Measurements from ENCODE around the gene CITED4. TPM values are rescaled to one million over a fixed set of nuclear protein-coding genes. Genes with fewer than 3 reads are reported as not detected.
A peak's percentile ranks its signal among the peaks of the same experiment; 100 is the strongest.

The CITED4 gene
- polyA plus RNA-seq, 2 donors, result 11.7 to 21.8 TPM

DNA sequence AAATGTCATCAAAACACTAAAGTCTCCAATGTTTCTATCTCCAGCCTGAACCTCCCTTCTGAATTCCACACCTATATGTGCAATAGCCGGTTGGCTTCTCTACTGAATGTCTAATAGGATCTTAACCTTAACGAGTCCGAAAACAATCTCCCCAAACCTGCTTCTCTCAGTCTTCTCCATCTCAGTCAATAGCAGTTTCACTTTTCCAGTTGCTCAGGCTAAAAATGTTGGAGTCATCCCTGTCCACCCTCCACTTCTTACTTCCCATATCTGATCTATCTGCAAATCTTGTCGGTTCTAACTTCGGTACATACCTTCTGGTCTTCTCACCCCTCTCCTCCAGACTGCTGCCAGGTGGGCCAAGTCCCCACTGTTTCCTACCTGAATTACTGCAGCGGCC lies 25.5 kb upstream of the CITED4 start:
- no peak overlapping the region for H3K4me3 ChIP-seq (ENCODE audit: low read depth in 1 of 2, low read length in 2 of 2)
- no peaks in the 10 kb centered on the region for H3K36me3 ChIP-seq (ENCODE audit: control insufficient read depth in 2 of 2, insufficient read depth in 2 of 2, low read length in 1 of 2)
- no peak overlapping the region for H3K27ac ChIP-seq (ENCODE audit: low read depth in 2 of 2, low read length in 1 of 2)
- no peaks in the 10 kb centered on the region for H3K9me3 ChIP-seq (ENCODE audit: control insufficient read depth in 2 of 2, insufficient read depth in 1 of 2, low read depth in 1 of 2, low read length in 1 of 2)
- H3K27me3 ChIP-seq (ENCODE audit: control insufficient read depth in 1 of 2, insufficient read depth in 2 of 2, low read length in 2 of 2), result no peaks in the 10 kb centered on the region
- WGBS, 2 donors, result 82 to 88% methylated on average over 6 of the region's 6 CpGs
- peaks cover 2 to 12% of the 10 kb centered on the region in 2 donors for H3K4me1 ChIP-seq (ENCODE audit: control insufficient read depth in 2 of 2, insufficient read depth in 2 of 2, low read length in 1 of 2)

DNA sequence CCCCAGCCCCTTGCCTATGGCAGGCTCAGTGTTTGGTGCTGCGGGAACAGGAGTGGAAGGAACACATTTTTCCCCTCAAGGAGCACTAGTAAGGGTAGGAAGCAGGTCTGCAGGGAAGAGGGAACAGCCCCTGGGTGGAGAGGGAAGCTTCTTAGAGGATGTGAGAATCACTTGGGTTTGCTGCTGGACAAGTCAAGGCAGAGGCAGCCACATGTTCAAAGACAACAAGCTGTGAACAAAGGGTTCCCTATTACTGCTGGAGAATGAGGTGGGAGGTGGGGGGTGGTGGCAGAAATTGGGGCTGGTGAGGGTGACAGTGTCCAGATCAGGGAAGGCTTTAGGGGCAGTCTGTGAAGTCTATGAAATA lies 24.8 kb upstream of the CITED4 start:
- H3K27me3 ChIP-seq (ENCODE audit: control insufficient read depth in 1 of 2, insufficient read depth in 2 of 2, low read length in 2 of 2), result no peaks in the 10 kb centered on the region
- WGBS, 2 donors, result 63 to 80% methylated on average over 1 of the region's 1 CpG
- no peaks in the 10 kb centered on the region for H3K36me3 ChIP-seq (ENCODE audit: control insufficient read depth in 2 of 2, insufficient read depth in 2 of 2, low read length in 1 of 2)
- H3K4me1 ChIP-seq (ENCODE audit: control insufficient read depth in 2 of 2, insufficient read depth in 2 of 2, low read length in 1 of 2), result peaks cover 2 to 12% of the 10 kb centered on the region in 2 donors
- H3K9me3 ChIP-seq (ENCODE audit: control insufficient read depth in 2 of 2, insufficient read depth in 1 of 2, low read depth in 1 of 2, low read length in 1 of 2), result no peaks in the 10 kb centered on the region
- H3K4me3 ChIP-seq (ENCODE audit: low read depth in 1 of 2, low read length in 2 of 2), result no peak overlapping the region
- H3K27ac ChIP-seq (ENCODE audit: low read depth in 2 of 2, low read length in 1 of 2), result peak overlapping the region; percentile 67 to 76

DNA sequence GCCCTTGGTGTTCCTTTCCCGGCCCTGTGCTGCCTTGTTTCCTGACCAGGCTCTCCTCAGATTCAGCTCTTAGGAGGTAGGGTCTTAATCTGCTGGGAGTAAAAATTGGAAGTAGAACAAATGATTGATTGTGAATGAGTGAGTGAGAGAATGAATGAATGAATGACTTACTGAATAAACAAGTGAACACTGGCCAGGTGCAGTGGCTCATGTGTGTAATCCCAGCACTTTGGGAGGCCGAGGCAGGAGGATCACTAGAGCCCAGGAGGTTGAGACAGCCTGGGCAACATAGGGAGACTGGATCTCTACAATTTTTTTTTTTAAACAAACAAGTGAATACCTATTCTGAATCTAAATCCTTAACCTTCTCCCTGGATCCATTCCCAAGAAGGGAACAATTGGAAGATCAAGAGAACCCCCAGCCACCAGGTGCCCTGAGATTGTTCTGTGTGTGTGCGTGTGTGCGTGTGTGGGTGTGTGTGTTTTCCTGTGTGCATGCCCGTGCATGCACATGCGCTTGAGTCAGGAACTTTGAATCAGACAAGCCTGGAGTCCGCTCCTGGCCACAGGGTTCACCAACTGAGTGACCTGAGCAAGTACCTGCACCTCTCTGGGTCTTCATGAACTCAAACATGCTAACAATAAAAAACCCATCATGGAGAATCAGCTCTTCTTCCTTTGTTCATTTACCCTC lies 24.3 kb upstream of the CITED4 start:
- H3K36me3 ChIP-seq (ENCODE audit: control insufficient read depth in 2 of 2, insufficient read depth in 2 of 2, low read length in 1 of 2), result no peaks in the 10 kb centered on the region
- WGBS, 2 donors, result 47 to 71% methylated on average over 7 of the region's 7 CpGs
- H3K4me3 ChIP-seq (ENCODE audit: low read depth in 1 of 2, low read length in 2 of 2), result no peak overlapping the region
- peaks cover 2 to 14% of the 10 kb centered on the region in 2 donors for H3K4me1 ChIP-seq (ENCODE audit: control insufficient read depth in 2 of 2, insufficient read depth in 2 of 2, low read length in 1 of 2)
- no peaks in the 10 kb centered on the region for H3K27me3 ChIP-seq (ENCODE audit: control insufficient read depth in 1 of 2, insufficient read depth in 2 of 2, low read length in 2 of 2)
- peaks cover 0 to 2% of the 10 kb centered on the region in 2 donors for H3K9me3 ChIP-seq (ENCODE audit: control insufficient read depth in 2 of 2, insufficient read depth in 1 of 2, low read depth in 1 of 2, low read length in 1 of 2)
- peak overlapping the region; percentile 67 to 76 for H3K27ac ChIP-seq (ENCODE audit: low read depth in 2 of 2, low read length in 1 of 2)

DNA sequence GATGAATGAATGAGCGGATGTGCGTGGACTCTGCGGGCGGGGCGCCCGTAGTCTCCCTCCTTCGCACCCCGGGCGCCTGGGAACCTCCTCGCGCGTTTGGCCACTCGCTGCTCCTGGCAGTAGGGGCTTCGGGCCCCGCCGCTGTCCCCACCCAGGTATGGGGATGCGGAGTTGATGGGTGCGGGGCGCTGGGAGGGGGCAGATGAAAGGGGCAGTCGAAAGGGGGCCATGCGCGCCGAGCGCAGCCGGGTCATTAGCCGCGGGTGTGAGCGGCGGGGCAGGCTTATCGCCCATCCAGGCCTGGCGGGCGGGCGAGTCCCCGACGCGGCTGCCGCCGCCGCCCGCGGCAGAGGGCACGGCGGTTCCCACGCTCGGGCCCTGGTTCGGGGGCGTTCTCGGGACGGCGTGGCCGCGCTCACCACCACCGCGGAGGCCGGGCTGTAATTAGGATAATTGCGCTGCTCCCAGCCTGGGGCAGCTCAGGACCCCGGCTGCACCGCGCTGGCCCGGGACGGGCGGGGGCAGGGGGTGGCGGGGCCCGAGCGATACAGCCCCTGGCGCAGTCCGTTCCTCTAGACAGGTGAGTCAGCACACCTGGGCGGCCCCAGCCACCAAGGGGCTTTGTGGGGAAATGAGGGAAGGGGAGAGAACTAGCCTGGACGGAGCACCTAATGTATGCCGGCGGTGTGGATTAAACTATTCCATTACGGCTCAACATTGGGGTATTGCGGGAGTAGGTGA lies 22.1 kb upstream of the CITED4 start:
- WGBS, 2 donors, result 21% methylated on average over 61 to 73 of the region's 73 CpGs
- Histone ChIP-seq H3K27ac (ENCODE audit: low read depth in 2 of 2, low read length in 1 of 2) (no peak overlapping the region), H3K9me3 (ENCODE audit: control insufficient read depth in 2 of 2, insufficient read depth in 1 of 2, low read depth in 1 of 2, low read length in 1 of 2) (peaks cover 0 to 2% of the 10 kb centered on the region in 2 donors), H3K4me3 (ENCODE audit: low read depth in 1 of 2, low read length in 2 of 2) (peak overlapping the region; percentile 27 to 31), H3K27me3 (ENCODE audit: control insufficient read depth in 1 of 2, insufficient read depth in 2 of 2, low read length in 2 of 2) (no peaks in the 10 kb centered on the region), H3K4me1 (ENCODE audit: control insufficient read depth in 2 of 2, insufficient read depth in 2 of 2, low read length in 1 of 2) (peaks cover 2 to 18% of the 10 kb centered on the region in 2 donors), H3K36me3 (ENCODE audit: control insufficient read depth in 2 of 2, insufficient read depth in 2 of 2, low read length in 1 of 2) (no peaks in the 10 kb centered on the region)

DNA sequence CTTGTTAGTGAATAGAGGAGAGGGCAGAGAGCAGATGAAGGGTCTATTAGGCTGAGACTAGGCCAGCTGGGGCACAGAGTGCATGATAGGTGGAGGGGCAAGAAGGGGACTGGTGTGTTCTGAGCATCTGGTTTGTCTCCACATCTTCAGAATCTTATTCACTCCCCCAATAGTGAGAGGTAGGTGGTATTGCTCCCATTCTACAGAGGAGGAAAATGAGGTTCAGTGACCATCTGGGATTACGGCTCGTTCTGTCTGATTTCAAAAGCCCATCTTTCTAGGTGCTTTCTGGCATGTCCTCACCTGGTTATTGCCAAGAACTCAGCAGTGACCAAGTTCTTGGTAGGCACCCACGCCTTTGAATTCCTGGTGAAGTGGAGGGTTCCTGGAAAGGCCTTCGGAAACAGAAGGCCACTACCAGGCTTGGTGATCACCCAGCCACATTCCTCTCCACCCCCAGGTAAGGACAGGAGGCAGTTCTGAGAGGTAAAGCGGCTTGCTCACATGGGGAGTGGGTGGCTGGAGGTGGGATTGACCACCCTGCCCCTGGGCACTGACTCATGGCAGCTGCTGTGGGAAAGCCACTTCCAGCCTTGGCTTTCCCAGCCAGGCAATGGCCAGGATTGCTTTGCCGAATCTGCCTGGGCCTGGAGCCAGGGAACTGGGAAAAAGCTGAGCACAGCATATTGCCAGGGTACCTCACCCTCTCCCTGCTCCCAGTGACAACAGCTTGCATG lies 18.8 kb upstream of the CITED4 start:
- Histone ChIP-seq H3K4me3 (ENCODE audit: low read depth in 1 of 2, low read length in 2 of 2) (no peak overlapping the region), H3K27me3 (ENCODE audit: control insufficient read depth in 1 of 2, insufficient read depth in 2 of 2, low read length in 2 of 2) (no peaks in the 10 kb centered on the region), H3K9me3 (ENCODE audit: control insufficient read depth in 2 of 2, insufficient read depth in 1 of 2, low read depth in 1 of 2, low read length in 1 of 2) (peaks cover 0 to 2% of the 10 kb centered on the region in 2 donors), H3K27ac (ENCODE audit: low read depth in 2 of 2, low read length in 1 of 2) (peak overlapping the region in 1 of 2 donors; percentile 52), H3K36me3 (ENCODE audit: control insufficient read depth in 2 of 2, insufficient read depth in 2 of 2, low read length in 1 of 2) (no peaks in the 10 kb centered on the region), H3K4me1 (ENCODE audit: control insufficient read depth in 2 of 2, insufficient read depth in 2 of 2, low read length in 1 of 2) (peaks cover 6 to 16% of the 10 kb centered on the region in 2 donors)
- WGBS, 2 donors, result 70 to 78% methylated on average over 6 of the region's 6 CpGs

DNA sequence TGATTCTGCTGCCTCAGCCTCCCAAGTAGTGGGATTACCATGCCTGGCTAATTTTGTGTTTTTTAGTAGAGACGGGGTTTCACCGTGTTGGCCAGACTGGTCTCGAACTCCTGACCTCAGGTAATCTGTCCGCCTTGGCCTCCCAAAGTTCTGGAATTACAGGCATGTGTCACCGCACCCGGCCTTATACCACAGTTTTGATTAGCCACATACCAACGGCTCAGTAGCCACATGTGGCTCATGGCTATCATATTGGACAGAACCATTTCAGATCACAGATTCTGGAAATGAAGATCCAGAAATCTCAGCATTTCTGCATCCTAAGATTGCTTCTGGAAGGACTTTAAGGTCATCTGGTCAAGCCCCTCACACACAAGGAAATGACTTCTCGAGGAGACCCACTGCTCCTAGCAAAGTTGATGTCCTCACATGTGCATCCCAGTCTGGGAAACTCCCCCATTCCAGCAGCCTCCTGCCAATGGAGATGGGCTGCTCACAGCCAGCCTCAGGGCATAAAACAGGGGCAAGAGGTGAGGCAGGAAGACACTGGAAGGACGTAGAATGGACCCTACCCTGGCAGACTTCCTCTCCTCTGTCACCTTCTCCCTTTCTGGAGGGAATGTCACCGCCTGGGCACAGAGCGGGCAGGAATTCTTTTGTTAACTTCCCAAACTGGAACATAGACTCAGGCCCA lies 17.5 kb upstream of the CITED4 start:
- no peak overlapping the region for H3K4me3 ChIP-seq (ENCODE audit: low read depth in 1 of 2, low read length in 2 of 2)
- no peaks in the 10 kb centered on the region for H3K27me3 ChIP-seq (ENCODE audit: control insufficient read depth in 1 of 2, insufficient read depth in 2 of 2, low read length in 2 of 2)
- H3K9me3 ChIP-seq (ENCODE audit: control insufficient read depth in 2 of 2, insufficient read depth in 1 of 2, low read depth in 1 of 2, low read length in 1 of 2), result peaks cover 0 to 2% of the 10 kb centered on the region in 2 donors
- no peak overlapping the region for H3K27ac ChIP-seq (ENCODE audit: low read depth in 2 of 2, low read length in 1 of 2)
- peaks cover 6 to 16% of the 10 kb centered on the region in 2 donors for H3K4me1 ChIP-seq (ENCODE audit: control insufficient read depth in 2 of 2, insufficient read depth in 2 of 2, low read length in 1 of 2)
- no peaks in the 10 kb centered on the region for H3K36me3 ChIP-seq (ENCODE audit: control insufficient read depth in 2 of 2, insufficient read depth in 2 of 2, low read length in 1 of 2)
- WGBS, 2 donors, result 84 to 88% methylated on average over 11 of the region's 11 CpGs

DNA sequence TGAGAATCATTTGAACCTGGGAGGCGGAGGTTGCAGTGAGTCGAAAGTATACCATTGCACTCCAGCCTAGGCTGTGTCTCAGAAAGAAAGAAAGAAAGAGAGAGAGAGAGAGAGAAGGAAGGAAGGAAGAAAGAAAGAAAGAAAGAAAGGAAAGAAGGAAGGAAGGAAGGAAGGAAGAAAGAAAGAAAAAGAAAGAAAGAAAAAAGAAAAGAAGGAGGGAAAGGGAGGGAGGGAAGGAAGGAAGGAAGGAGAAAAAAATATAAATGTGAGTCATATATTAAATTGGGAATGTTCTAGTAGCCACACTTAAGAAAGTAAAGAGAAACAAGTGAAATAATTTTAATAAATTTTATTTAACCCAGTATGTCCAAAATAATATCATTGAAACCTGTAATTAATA lies 16.7 kb upstream of the CITED4 start:
- Histone ChIP-seq H3K27me3 (ENCODE audit: control insufficient read depth in 1 of 2, insufficient read depth in 2 of 2, low read length in 2 of 2) (no peaks in the 10 kb centered on the region), H3K4me3 (ENCODE audit: low read depth in 1 of 2, low read length in 2 of 2) (no peak overlapping the region), H3K36me3 (ENCODE audit: control insufficient read depth in 2 of 2, insufficient read depth in 2 of 2, low read length in 1 of 2) (no peaks in the 10 kb centered on the region), H3K9me3 (ENCODE audit: control insufficient read depth in 2 of 2, insufficient read depth in 1 of 2, low read depth in 1 of 2, low read length in 1 of 2) (peaks cover 0 to 2% of the 10 kb centered on the region in 2 donors), H3K27ac (ENCODE audit: low read depth in 2 of 2, low read length in 1 of 2) (no peak overlapping the region), H3K4me1 (ENCODE audit: control insufficient read depth in 2 of 2, insufficient read depth in 2 of 2, low read length in 1 of 2) (peaks cover 6 to 11% of the 10 kb centered on the region in 2 donors)
- 95 to 97% methylated on average over 2 of the region's 2 CpGs for WGBS, 2 donors

DNA sequence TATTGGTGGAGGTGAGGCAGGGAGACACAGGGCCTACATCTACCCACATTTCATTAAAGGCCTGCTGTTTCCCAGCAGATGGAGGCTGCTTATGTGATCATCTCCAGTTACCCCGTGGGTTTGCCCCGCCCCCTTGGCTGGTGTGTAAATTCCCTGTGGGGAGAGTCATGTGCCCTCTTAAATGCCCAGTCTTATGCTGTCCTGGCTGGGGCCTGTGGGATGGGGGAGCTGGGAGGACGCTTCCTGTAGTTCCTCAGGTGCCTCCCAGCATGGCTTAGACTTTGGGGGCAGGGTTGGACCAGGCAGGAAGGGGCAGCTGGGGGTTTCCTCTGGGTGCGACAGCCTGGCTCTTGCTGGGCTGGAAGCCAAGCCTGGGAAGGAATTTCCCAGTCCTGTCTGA lies 15.5 kb upstream of the CITED4 start:
- H3K9me3 ChIP-seq (ENCODE audit: control insufficient read depth in 2 of 2, insufficient read depth in 1 of 2, low read depth in 1 of 2, low read length in 1 of 2), result peaks cover 0 to 2% of the 10 kb centered on the region in 2 donors
- H3K36me3 ChIP-seq (ENCODE audit: control insufficient read depth in 2 of 2, insufficient read depth in 2 of 2, low read length in 1 of 2), result no peaks in the 10 kb centered on the region
- peaks cover 6 to 11% of the 10 kb centered on the region in 2 donors for H3K4me1 ChIP-seq (ENCODE audit: control insufficient read depth in 2 of 2, insufficient read depth in 2 of 2, low read length in 1 of 2)
- 23% methylated on average over 4 of the region's 4 CpGs for WGBS, 2 donors
- no peaks in the 10 kb centered on the region for H3K27me3 ChIP-seq (ENCODE audit: control insufficient read depth in 1 of 2, insufficient read depth in 2 of 2, low read length in 2 of 2)
- H3K27ac ChIP-seq (ENCODE audit: low read depth in 2 of 2, low read length in 1 of 2), result peak overlapping the region in 1 of 2 donors; percentile 45
- no peak overlapping the region for H3K4me3 ChIP-seq (ENCODE audit: low read depth in 1 of 2, low read length in 2 of 2)

DNA sequence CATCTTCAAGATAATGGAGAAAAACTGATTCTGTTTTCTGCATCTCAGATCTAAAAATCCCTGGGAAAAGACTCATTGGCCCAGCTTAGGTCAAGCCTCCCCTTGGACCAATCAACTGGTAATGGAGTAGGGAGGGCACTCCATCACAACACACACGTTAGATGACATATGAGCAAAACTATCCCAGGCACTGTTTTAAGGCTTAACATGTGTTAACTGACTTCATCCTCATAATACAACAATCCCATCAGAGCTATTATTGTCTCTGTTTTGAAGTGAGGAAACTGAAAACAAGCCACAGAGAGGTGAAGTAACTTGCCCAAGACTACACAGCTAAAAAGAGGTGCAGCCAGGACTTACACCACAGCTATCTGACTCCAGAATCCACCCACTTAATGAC lies 14.7 kb upstream of the CITED4 start:
- no peaks in the 10 kb centered on the region for H3K27me3 ChIP-seq (ENCODE audit: control insufficient read depth in 1 of 2, insufficient read depth in 2 of 2, low read length in 2 of 2)
- peak overlapping the region in 1 of 2 donors; percentile 17 for H3K27ac ChIP-seq (ENCODE audit: low read depth in 2 of 2, low read length in 1 of 2)
- H3K4me3 ChIP-seq (ENCODE audit: low read depth in 1 of 2, low read length in 2 of 2), result no peak overlapping the region
- H3K9me3 ChIP-seq (ENCODE audit: control insufficient read depth in 2 of 2, insufficient read depth in 1 of 2, low read depth in 1 of 2, low read length in 1 of 2), result peaks cover 0 to 2% of the 10 kb centered on the region in 2 donors
- H3K4me1 ChIP-seq (ENCODE audit: control insufficient read depth in 2 of 2, insufficient read depth in 2 of 2, low read length in 1 of 2), result peaks cover 6 to 11% of the 10 kb centered on the region in 2 donors
- 79 to 91% methylated on average over 1 of the region's 1 CpG for WGBS, 2 donors
- no peaks in the 10 kb centered on the region for H3K36me3 ChIP-seq (ENCODE audit: control insufficient read depth in 2 of 2, insufficient read depth in 2 of 2, low read length in 1 of 2)

Data from esophagus (tissue), 2 donors.